ENCODE data around the gene CRAMP1.

DNA sequence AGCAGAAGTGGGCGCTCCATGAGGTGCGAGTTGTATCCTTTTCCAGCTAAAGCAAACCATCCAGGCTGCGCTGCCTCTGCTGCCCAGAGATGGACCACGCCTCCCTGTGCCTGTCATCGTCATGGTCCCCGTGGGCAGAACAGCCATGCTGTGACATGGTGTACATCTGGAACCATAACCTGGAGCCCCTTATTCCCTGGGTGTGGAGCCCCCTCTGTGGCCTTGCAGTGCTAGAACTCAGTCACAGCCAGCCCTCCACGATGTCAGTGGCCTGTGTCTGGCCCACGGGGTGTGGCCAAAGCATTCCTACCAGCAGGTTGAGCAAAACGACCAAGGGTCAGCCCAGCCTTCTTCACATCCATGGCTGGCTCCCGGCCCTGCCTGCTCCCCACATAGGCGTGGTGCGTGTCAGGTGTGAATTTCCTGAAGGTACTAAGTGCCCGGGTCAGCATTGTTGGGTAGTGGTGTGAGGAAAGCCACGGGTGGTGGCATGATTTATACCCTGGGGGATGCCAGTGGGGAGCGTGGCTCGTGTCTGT, 43.2 kb downstream of the CRAMP1 start:
- TF ChIP-seq, protein P1, sequence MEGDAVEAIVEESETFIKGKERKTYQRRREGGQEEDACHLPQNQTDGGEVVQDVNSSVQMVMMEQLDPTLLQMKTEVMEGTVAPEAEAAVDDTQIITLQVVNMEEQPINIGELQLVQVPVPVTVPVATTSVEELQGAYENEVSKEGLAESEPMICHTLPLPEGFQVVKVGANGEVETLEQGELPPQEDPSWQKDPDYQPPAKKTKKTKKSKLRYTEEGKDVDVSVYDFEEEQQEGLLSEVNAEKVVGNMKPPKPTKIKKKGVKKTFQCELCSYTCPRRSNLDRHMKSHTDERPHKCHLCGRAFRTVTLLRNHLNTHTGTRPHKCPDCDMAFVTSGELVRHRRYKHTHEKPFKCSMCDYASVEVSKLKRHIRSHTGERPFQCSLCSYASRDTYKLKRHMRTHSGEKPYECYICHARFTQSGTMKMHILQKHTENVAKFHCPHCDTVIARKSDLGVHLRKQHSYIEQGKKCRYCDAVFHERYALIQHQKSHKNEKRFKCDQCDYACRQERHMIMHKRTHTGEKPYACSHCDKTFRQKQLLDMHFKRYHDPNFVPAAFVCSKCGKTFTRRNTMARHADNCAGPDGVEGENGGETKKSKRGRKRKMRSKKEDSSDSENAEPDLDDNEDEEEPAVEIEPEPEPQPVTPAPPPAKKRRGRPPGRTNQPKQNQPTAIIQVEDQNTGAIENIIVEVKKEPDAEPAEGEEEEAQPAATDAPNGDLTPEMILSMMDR (IDR thresholded peaks at IDR 0.05) = no peak
- no peak for TF ChIP-seq POLR2A (IDR thresholded peaks at IDR 0.05; ENCODE audit: low read depth)
